Pancreas (tissue), 10 donors: ENCODE measurements around the gene MRNIP. TPM values are rescaled to one million over a fixed set of nuclear protein-coding genes. Genes with fewer than 3 reads are reported as not detected.
A peak's percentile ranks its signal among the peaks of the same experiment; 100 is the strongest.

ENCODE experiments used
- ATAC-seq, 4 donors: fragments of 200-7000 bp; cut with Tn5 transposase; one replicate each; pipeline versions ENCODE4 v1.8.0 to v1.9.1; 2020; ENCODE audit warnings: mild to moderate bottlenecking in 4 of 4, moderate library complexity in 4 of 4
- DNase-seq, 6 donors: peaks; one replicate each; pipeline ENCODE4 v3.0.0-alpha.2; 2020
- FAIRE-seq: peaks from 2 replicates; lab custom pipeline; 2012; peaks lifted over from hg19 to GRCh38; lab: Jason Lieb, UNC
- H3K27ac ChIP-seq, 4 donors: fragments of 200-600 bp; sonication (generic); 1 replicate in 3 of 4; 2 replicates in 1 of 4; pipeline versions ENCODE4 v1.5.0 to v1.8.0; 2020
- H3K27me3 ChIP-seq, 4 donors: fragments of 200-600 bp; one replicate each; pipeline ENCODE4 v1.8.0; 2021
- H3K36me3 ChIP-seq, 3 donors: fragments of 200-600 bp; sonication (generic) in 1 of 3; one replicate each; pipeline versions ENCODE4 v1.5.0 to v1.8.0; 2020 to 2021
- H3K4me1 ChIP-seq, 3 donors: fragments of 200-600 bp; one replicate each; pipeline ENCODE4 v1.8.0; 2021
- H3K4me3 ChIP-seq, 4 donors: fragments of 200-600 bp; sonication (generic) in 2 of 4; one replicate each; pipeline versions ENCODE4 v1.5.0 to v1.8.0; 2020 to 2021
- H3K9me3 ChIP-seq, 4 donors: fragments of 200-600 bp; one replicate each; pipeline ENCODE4 v1.8.0; 2021
- WGBS, 2 donors: extraction: QIAGEN DNeasy Blood & Tissue Kit; methylation state at CpG; one replicate each; pipeline ENCODE4 v1.1.7; 2013; 5-methylcytosine and 5-hydroxymethylcytosine counted together
- intact Hi-C, 3 donors: fragments of 100-400 bp; cut with DNase I; formaldehyde crosslinking; loops; one replicate each; pipeline versions ENCODE4 v1.11.1 to v1.14.2; 2022
- polyA plus RNA-seq, 2 donors: library from polyadenylated mRNA; stranded (reverse); fragments of 200-250 nt; gene quantifications; one replicate each; pipeline ENCODE4 v1.2.3, GENCODE V29; 2013
- total RNA-seq, 6 donors: library from RNA; stranded (reverse); fragmentation: NEBNext Ultra II Directional in 4 of 6; extraction: Animal tissue kit (Norgen Biotek cat#: 25700) in 4 of 6; gene quantifications; one replicate each; pipeline versions ENCODE4 v1.2.1 to v1.2.4, GENCODE V29; 2021 to 2023
- TF ChIP-seq, protein P1 (sequence below), 4 donors: fragments of 200-600 bp; sonication (generic) in 3 of 4; IDR thresholded peaks; one replicate each; pipeline versions ENCODE4 v1.5.0 to v1.8.0; 2021; ENCODE audit warnings: antibody characterized with exemption in 4 of 4
- donor health status: healthy with polysubstance abuse.
- donor health status: DM: no; HTN: no; CAD: no; lungs with moderate emphysema.
- donor health status: DM: no; HTN: no; CAD: no.
- donor health status: control.
- donor health status: control.
- donor health status: Bipolar disorder and iron deficiency.
- donor health status: DM: yes; HTN: yes; CAD: no.
- donor health status: DM: no; HTN: no; CAD: no.
- donor health status: DM: no; HTN: no; CAD: no.
- donor health status: DM: yes; HTN: yes; CAD: no.

The MRNIP gene
- total and polyA plus RNA-seq, 8 donors, result 8.6 to 53.1 (median 16.9) TPM

DNA sequence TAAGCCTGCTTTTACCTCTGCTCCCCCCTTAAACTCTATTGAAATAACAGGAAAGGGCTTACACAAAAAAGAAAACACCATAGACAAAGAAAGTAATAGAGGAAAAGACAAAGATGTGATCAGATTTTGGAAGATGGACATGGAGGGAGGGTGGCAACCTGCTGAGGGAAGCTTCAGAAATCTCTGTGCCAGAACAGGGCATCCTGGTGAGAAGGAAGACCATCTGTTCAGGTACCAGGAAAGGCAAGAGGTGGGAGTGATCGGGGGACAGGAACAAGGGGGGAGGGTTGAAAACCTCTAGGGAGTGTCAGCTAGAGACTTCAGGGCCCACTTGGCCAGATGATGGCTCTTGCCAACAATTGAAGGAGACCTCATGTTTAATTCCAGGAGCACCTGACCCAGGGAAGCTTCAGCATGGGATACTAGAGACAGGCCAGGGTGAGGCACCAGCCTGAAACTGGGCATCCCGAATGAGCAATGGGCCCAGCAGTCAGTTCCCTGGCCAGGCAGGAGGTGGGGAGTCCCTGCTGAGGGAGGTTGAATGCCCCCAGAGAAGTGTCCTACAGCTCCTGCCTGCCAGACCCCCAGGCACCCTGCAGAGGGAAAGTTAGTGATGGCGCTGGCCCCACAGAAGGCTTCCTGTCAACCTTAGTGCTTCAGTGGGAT, 29.7 kb downstream of the MRNIP start:
- intact Hi-C loops, result no loop called here
- FAIRE-seq (no peak), DNase-seq (no peak), ATAC-seq (no peak)
- TF ChIP-seq, protein P1, sequence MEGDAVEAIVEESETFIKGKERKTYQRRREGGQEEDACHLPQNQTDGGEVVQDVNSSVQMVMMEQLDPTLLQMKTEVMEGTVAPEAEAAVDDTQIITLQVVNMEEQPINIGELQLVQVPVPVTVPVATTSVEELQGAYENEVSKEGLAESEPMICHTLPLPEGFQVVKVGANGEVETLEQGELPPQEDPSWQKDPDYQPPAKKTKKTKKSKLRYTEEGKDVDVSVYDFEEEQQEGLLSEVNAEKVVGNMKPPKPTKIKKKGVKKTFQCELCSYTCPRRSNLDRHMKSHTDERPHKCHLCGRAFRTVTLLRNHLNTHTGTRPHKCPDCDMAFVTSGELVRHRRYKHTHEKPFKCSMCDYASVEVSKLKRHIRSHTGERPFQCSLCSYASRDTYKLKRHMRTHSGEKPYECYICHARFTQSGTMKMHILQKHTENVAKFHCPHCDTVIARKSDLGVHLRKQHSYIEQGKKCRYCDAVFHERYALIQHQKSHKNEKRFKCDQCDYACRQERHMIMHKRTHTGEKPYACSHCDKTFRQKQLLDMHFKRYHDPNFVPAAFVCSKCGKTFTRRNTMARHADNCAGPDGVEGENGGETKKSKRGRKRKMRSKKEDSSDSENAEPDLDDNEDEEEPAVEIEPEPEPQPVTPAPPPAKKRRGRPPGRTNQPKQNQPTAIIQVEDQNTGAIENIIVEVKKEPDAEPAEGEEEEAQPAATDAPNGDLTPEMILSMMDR (IDR thresholded peaks at IDR 0.05), result no peak
- Histone ChIP-seq H3K27me3 (no peaks in the 10 kb centered on the region), H3K27ac (no peak overlapping the region), H3K4me3 (no peak overlapping the region), H3K9me3 (no peaks in the 10 kb centered on the region), H3K36me3 (peaks cover 14 to 100% (median 61%) of the 10 kb centered on the region in 3 donors), H3K4me1 (peaks cover 6 to 15% (median 12%) of the 10 kb centered on the region in 3 donors)
- 95 to 99% methylated on average over 3 of the region's 3 CpGs for WGBS, 2 donors

DNA sequence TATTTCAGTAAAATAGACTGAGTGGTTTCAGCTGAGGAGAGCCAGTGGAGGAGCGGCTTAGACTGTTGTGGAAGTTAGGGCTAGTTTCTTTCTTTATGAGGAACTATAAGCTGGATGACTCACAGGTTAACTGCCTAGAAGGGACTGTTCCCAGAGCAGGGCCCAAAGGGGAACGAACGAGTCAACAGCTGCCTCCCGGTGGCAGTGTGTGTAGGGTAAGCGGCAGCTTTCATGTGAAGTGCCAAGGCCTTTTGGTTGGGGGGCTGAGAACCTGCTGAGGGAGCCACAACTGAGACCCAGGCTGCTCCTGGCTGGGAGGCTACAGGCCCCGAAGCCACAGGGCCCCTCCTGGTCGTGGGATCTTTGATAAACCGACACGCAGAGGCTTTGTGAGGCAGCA, 30.9 kb downstream of the MRNIP start:
- Histone ChIP-seq H3K27me3 (no peaks in the 10 kb centered on the region), H3K4me1 (peaks cover 12 to 23% (median 21%) of the 10 kb centered on the region in 3 donors), H3K36me3 (peaks cover 9 to 94% (median 53%) of the 10 kb centered on the region in 3 donors), H3K4me3 (no peak overlapping the region), H3K9me3 (no peaks in the 10 kb centered on the region), H3K27ac (no peak overlapping the region)
- 81% methylated on average over 9 of the region's 9 CpGs for WGBS, 2 donors
- TF ChIP-seq, protein P1 (IDR thresholded peaks at IDR 0.05), result no peak
- ATAC-seq (peak in 3 of 4 donors; percentile 30 to 53 (median 53)), DNase-seq (no peak), FAIRE-seq (no peak)
- intact Hi-C loops, result no loop called here

DNA sequence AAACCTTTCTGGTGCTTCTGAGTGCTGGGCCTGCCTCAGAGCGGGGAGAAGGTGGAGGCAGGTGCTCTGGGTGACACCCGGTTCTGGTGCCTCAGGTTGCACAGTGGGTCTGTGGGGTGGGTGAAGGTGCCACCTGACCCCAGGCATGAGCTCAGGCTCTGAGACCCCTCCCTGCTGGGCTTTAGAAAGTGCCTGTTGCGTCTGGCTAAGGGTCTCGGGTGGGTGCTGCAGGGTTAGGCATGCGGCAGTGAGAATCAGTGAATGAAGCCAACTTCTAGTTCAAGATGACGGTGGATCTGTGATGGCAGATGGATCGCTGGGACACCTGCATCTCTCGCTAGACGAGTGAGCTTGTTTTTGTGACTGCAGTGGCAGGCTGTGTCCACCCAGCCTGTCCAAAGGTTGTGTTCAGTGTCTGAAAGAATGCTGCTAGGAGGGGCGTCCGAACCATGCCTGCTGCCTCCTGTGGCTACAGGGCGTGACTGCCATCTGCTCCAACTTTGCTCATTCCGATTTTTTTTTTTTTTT, 32.9 kb downstream of the MRNIP start:
- WGBS, 2 donors, result 77 to 80% methylated on average over 13 of the region's 13 CpGs
- no peak for ATAC-seq
- FAIRE-seq, result no peak
- DNase-seq, result peak in 1 of 6 donors; percentile 11
- intact Hi-C loops, result no loop called here
- Histone ChIP-seq H3K4me3 (no peak overlapping the region), H3K27me3 (no peaks in the 10 kb centered on the region), H3K9me3 (no peaks in the 10 kb centered on the region), H3K36me3 (peaks cover 6 to 74% (median 40%) of the 10 kb centered on the region in 3 donors), H3K27ac (no peak overlapping the region), H3K4me1 (peaks cover 12 to 30% (median 30%) of the 10 kb centered on the region in 3 donors)
- TF ChIP-seq, protein P1 (IDR thresholded peaks at IDR 0.05), result no peak

DNA sequence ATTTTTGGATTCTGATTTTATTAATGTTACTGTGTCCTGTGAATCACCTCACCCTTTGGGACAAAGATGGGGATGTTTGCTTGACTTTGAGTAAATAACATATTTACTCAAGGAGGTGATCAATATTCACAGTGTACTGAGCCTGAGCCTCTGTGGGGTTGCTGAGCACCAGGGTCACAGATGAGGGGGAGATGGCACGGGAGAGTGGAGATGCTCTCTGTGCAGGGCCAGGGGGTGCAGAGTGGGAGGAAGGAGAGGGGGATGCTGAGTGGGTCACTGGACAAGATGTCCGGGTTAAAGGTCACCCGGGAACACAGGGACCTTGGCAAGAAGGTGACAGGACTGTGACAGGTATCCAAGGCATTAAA, 33.9 kb downstream of the MRNIP start:
- no peak overlapping the region for H3K27ac ChIP-seq
- 46% methylated on average over 3 of the region's 3 CpGs for WGBS, 2 donors
- peaks cover 2 to 64% (median 40%) of the 10 kb centered on the region in 3 donors for H3K36me3 ChIP-seq
- intact Hi-C loops, result no loop called here
- ATAC-seq, result no peak
- DNase-seq, result no peak
- H3K27me3 ChIP-seq, result no peaks in the 10 kb centered on the region
- H3K9me3 ChIP-seq, result no peaks in the 10 kb centered on the region
- no peak overlapping the region for H3K4me3 ChIP-seq
- FAIRE-seq, result no peak
- peaks cover 17 to 36% (median 34%) of the 10 kb centered on the region in 3 donors for H3K4me1 ChIP-seq
- TF ChIP-seq, protein P1 (IDR thresholded peaks at IDR 0.05), result no peak
